Body of pancreas (tissue), 4 donors: Measurements from ENCODE around the gene DNAH10. TPM values are rescaled to one million over a fixed set of nuclear protein-coding genes. Genes with fewer than 3 reads are reported as not detected.
A peak's percentile ranks its signal among the peaks of the same experiment; 100 is the strongest.

ENCODE experiments used
- ATAC-seq: fragments of 150-250 bp; one replicate; pipeline ENCODE4 v1.9.1; 2016
- DNase-seq, 4 donors: peaks; one replicate each; pipeline ENCODE4 v3.0.0-alpha.2; 2019
- H3K27ac ChIP-seq, 4 donors: fragments of 200-600 bp; sonication (generic); 1 replicate in 3 of 4; 2 replicates in 1 of 4; pipeline versions ENCODE4 v1.5.1 to v1.6.1; 2016 to 2019; ENCODE audit warnings: mild to moderate bottlenecking in 1 of 4, mixed read lengths in 1 of 4, moderate library complexity in 1 of 4
- H3K27me3 ChIP-seq, 2 donors: fragments of 200-600 bp; sonication (generic); one replicate each; pipeline ENCODE4 v1.6.0; 2016; ENCODE audit warnings: mild to moderate bottlenecking in 1 of 2
- H3K36me3 ChIP-seq, 2 donors: fragments of 200-600 bp; sonication (generic); replicated peaks in 1 of 2; 2 replicates each; pipeline ENCODE4 v1.5.1; 2016; ENCODE audit warnings: low read depth in 2 of 2; ENCODE audit not compliant: insufficient read depth in 1 of 2
- H3K4me1 ChIP-seq: fragments of 200-600 bp; sonication (generic); one replicate; pipeline ENCODE4 v1.6.0; 2016
- H3K4me3 ChIP-seq, 2 donors: fragments of 200-600 bp; sonication (generic); 1 replicate in 1 of 2; 2 replicates in 1 of 2; pipeline ENCODE4 v1.5.1; 2016 to 2019
- H3K9me3 ChIP-seq, 3 donors: fragments of 200-600 bp; sonication (generic); 1 replicate in 2 of 3; 2 replicates in 1 of 3; pipeline ENCODE4 v1.5.1; 2016
- CTCF ChIP-seq, 7 experiments: fragments of 450-650 bp in 4 of 7; fragments of 200-600 bp in 3 of 7; sonication (generic) in 3 of 7; IDR thresholded peaks; one replicate each; pipeline ENCODE4 v1.5.1; 2016 to 2019; ENCODE audit warnings: antibody characterized with exemption in 7 of 7
- POLR2A ChIP-seq, 3 donors: fragments of 450-650 bp; IDR thresholded peaks; one replicate each; pipeline ENCODE4 v1.6.1; 2016; ENCODE audit warnings: antibody characterized with exemption in 3 of 3, mild to moderate bottlenecking in 2 of 3
- WGBS, 2 donors: methylation state at CpG; one replicate each; pipeline ENCODE4 v1.1.5; 2017; 5-methylcytosine and 5-hydroxymethylcytosine counted together
- intact Hi-C: fragments of 100-400 bp; cut with DNase I; formaldehyde crosslinking; loops from one replicate; pipeline ENCODE4 v1.15.1; 2023
- total RNA-seq, 2 donors: library from RNA; depleted of rRNA; stranded (reverse); fragments of >200 nt; gene quantifications; one replicate each; pipeline ENCODE4 v1.1.0, GENCODE V29; 2016

The DNAH10 gene
- total RNA-seq, 2 donors from 2014 or later = 0.26 TPM; not detected in 1

GRCh38 chr12:123976227-123976826 lies 214.2 kb downstream of the DNAH10 start:
- peaks cover 24% of the 10 kb centered on the region for H3K4me1 ChIP-seq
- H3K9me3 ChIP-seq = no peaks in the 10 kb centered on the region
- no peaks in the 10 kb centered on the region for H3K27me3 ChIP-seq
- intact Hi-C loops = no loop called here
- DNase-seq = no peak
- H3K36me3 ChIP-seq = no peaks in the 10 kb centered on the region
- H3K4me3 ChIP-seq = no peak overlapping the region
- TF ChIP-seq CTCF (IDR thresholded peaks at IDR 0.05) (no peak), POLR2A (IDR thresholded peaks at IDR 0.05) (no peak)
- ATAC-seq = no peak
- no peak overlapping the region for H3K27ac ChIP-seq
- 75 to 78% methylated on average over 7 of the region's 7 CpGs for WGBS, 2 donors

- H3K4me3 ChIP-seq = no peak overlapping the region
- no peaks in the 10 kb centered on the region for H3K27me3 ChIP-seq
- H3K27ac ChIP-seq = no peak overlapping the region
- peaks cover 37% of the 10 kb centered on the region for H3K4me1 ChIP-seq
- DNase-seq (no peak), ATAC-seq (no peak)
- H3K9me3 ChIP-seq = no peaks in the 10 kb centered on the region
- 92 to 94% methylated on average over 6 of the region's 6 CpGs for WGBS, 2 donors
- intact Hi-C loops = no loop called here
- no peaks in the 10 kb centered on the region for H3K36me3 ChIP-seq
- TF ChIP-seq POLR2A (IDR thresholded peaks at IDR 0.05) (no peak), CTCF (IDR thresholded peaks at IDR 0.05) (no peak)
Observed at GRCh38 chr12:123979566-123979965, 217.5 kb downstream of the DNAH10 start.

- Histone ChIP-seq H3K9me3 (no peaks in the 10 kb centered on the region), H3K36me3 (no peaks in the 10 kb centered on the region), H3K27me3 (no peaks in the 10 kb centered on the region), H3K4me3 (no peak overlapping the region), H3K4me1 (peaks cover 42% of the 10 kb centered on the region), H3K27ac (peak overlapping the region in 1 of 4 donors; percentile 10)
- no peak for TF ChIP-seq POLR2A (IDR thresholded peaks at IDR 0.05)
- no peak for TF ChIP-seq CTCF (IDR thresholded peaks at IDR 0.05)
- DNase-seq = peak in 3 of 4 donors; percentile 27 to 46 (median 33)
- peak; percentile 40 for ATAC-seq
- intact Hi-C loops = no loop called here
- WGBS, 2 donors = 37 to 47% methylated on average over 7 of the region's 7 CpGs
Observed at GRCh38 chr12:123982269-123982668, 220.2 kb downstream of the DNAH10 start.

- no peak for TF ChIP-seq POLR2A (IDR thresholded peaks at IDR 0.05)
- peak; percentile 32 to 71 (median 63) for TF ChIP-seq CTCF (IDR thresholded peaks at IDR 0.05)
- H3K36me3 ChIP-seq = no peaks in the 10 kb centered on the region
- DNase-seq (peak; percentile 50 to 67 (median 55)), ATAC-seq (peak; percentile 74)
- no peaks in the 10 kb centered on the region for H3K27me3 ChIP-seq
- H3K27ac ChIP-seq = no peak overlapping the region
- peaks cover 46% of the 10 kb centered on the region for H3K4me1 ChIP-seq
- 33 to 34% methylated on average over 7 of the region's 7 CpGs for WGBS, 2 donors
- intact Hi-C loops = no loop called here
- H3K4me3 ChIP-seq = no peak overlapping the region
- no peaks in the 10 kb centered on the region for H3K9me3 ChIP-seq
Observed at GRCh38 chr12:123983822-123984485, 221.9 kb downstream of the DNAH10 start.
